Mucosa of stomach (tissue), 1 donor: ENCODE results near the gene KCNH4.
A peak's percentile ranks its signal among the peaks of the same experiment; 100 is the strongest.
"Not testable (repeated sequence)": the region's sequence is repeated elsewhere in the genome, so short reads cannot be mapped to it uniquely, and the experiment has no call there.

Experiments used
- H3K27me3 ChIP-seq: one replicate; pipeline ENCODE4 v1.7.0; 2013; ENCODE audit warnings: mild to moderate bottlenecking, low read length; ENCODE audit not compliant: control insufficient read depth, insufficient read depth
- H3K36me3 ChIP-seq: one replicate; pipeline ENCODE4 v1.7.0; 2013; ENCODE audit warnings: low read length; ENCODE audit not compliant: control insufficient read depth, insufficient read depth
- H3K4me1 ChIP-seq: one replicate; pipeline ENCODE4 v1.7.0; 2013; ENCODE audit warnings: mild to moderate bottlenecking, low read length; ENCODE audit not compliant: control insufficient read depth, insufficient read depth
- H3K4me3 ChIP-seq: one replicate; pipeline ENCODE4 v1.7.0; 2013; ENCODE audit warnings: low read length
- H3K9ac ChIP-seq: one replicate; pipeline ENCODE4 v1.7.0; 2013; ENCODE audit warnings: mild to moderate bottlenecking, low read length, moderate library complexity
- H3K9me3 ChIP-seq: one replicate; pipeline ENCODE4 v1.7.0; 2013; ENCODE audit warnings: mild to moderate bottlenecking, low read length, moderate library complexity; ENCODE audit not compliant: control insufficient read depth
- donor health status: Pancreatic carcinoma.

The KCNH4 gene

GRCh38 chr17:42206153-42206612 is 25.2 kb upstream of the KCNH4 start:
- H3K27me3 ChIP-seq, H3K9me3 ChIP-seq, H3K36me3 ChIP-seq, H3K4me3 ChIP-seq, H3K4me1 ChIP-seq, H3K9ac ChIP-seq: not testable (repeated sequence)

GRCh38 chr17:42203354-42203753 is 22.4 kb upstream of the KCNH4 start:
- Histone ChIP-seq H3K36me3 (peaks cover 3% of the 10 kb centered on the region), H3K4me1 (peaks cover 17% of the 10 kb centered on the region)

GRCh38 chr17:42202696-42203095 is 21.8 kb upstream of the KCNH4 start:
- no peaks in the 10 kb centered on the region for H3K27me3 ChIP-seq
- H3K36me3 ChIP-seq: peaks cover 3% of the 10 kb centered on the region

More at GRCh38 chr17:42203354-42203753, 22.4 kb upstream of the KCNH4 start:
- Histone ChIP-seq H3K27me3 (no peaks in the 10 kb centered on the region), H3K9me3 (no peaks in the 10 kb centered on the region), H3K4me3 (no peak overlapping the region), H3K9ac (no peak overlapping the region)

GRCh38 chr17:42202159-42202558 is 21.2 kb upstream of the KCNH4 start:
- Histone ChIP-seq H3K4me3 (no peak overlapping the region), H3K4me1 (peaks cover 17% of the 10 kb centered on the region), H3K9ac (no peak overlapping the region), H3K9me3 (no peaks in the 10 kb centered on the region), H3K27me3 (no peaks in the 10 kb centered on the region), H3K36me3 (peaks cover 3% of the 10 kb centered on the region)

More at GRCh38 chr17:42202696-42203095, 21.8 kb upstream of the KCNH4 start:
- Histone ChIP-seq H3K9me3 (no peaks in the 10 kb centered on the region), H3K4me1 (peaks cover 17% of the 10 kb centered on the region), H3K9ac (no peak overlapping the region), H3K4me3 (no peak overlapping the region)

GRCh38 chr17:42201458-42201772 is 20.5 kb upstream of the KCNH4 start:
- no peak overlapping the region for H3K9ac ChIP-seq
- peaks cover 17% of the 10 kb centered on the region for H3K4me1 ChIP-seq
- no peaks in the 10 kb centered on the region for H3K9me3 ChIP-seq
- H3K27me3 ChIP-seq: no peaks in the 10 kb centered on the region
- peaks cover 3% of the 10 kb centered on the region for H3K36me3 ChIP-seq
- no peak overlapping the region for H3K4me3 ChIP-seq

- H3K27me3 ChIP-seq: no peaks in the 10 kb centered on the region
- no peak overlapping the region for H3K9ac ChIP-seq
- no peaks in the 10 kb centered on the region for H3K9me3 ChIP-seq
- peaks cover 17% of the 10 kb centered on the region for H3K4me1 ChIP-seq
- H3K36me3 ChIP-seq: peaks cover 3% of the 10 kb centered on the region
- H3K4me3 ChIP-seq: no peak overlapping the region
These were observed 19.9 kb upstream of the KCNH4 start for GRCh38 chr17:42200706-42201457.

DNA sequence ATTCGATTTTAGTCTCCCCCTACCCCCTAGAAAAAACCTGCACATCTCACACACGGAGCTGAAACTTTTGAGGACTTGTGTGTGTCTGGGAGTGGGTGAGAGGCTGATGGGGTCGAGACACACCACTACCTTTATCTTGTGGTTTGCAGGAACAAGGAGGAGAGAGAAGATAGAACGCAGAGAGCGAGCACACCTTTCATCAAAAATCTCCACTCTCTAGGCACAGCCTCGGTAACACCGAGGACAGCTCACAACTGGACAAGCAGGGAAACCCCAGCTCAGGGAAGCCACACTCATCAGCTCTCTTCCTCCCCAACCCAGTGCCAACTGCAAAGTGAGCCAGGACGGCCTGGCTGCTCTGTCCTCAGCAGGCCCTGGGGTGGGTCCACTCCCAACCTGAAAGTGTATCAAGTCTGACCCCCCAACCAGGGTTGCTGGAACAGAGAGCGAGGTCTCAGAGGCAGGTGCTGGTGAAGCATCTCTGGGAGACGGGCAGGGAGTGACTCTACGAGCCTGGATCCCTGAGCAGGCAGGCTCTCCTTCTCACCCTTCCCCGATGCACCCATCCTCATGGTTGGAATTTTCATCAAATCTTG is 18.6 kb upstream of the KCNH4 start:
- Histone ChIP-seq H3K4me3 (no peak overlapping the region), H3K27me3 (no peaks in the 10 kb centered on the region), H3K9me3 (no peaks in the 10 kb centered on the region), H3K4me1 (peaks cover 18% of the 10 kb centered on the region), H3K9ac (no peak overlapping the region), H3K36me3 (no peaks in the 10 kb centered on the region)

DNA sequence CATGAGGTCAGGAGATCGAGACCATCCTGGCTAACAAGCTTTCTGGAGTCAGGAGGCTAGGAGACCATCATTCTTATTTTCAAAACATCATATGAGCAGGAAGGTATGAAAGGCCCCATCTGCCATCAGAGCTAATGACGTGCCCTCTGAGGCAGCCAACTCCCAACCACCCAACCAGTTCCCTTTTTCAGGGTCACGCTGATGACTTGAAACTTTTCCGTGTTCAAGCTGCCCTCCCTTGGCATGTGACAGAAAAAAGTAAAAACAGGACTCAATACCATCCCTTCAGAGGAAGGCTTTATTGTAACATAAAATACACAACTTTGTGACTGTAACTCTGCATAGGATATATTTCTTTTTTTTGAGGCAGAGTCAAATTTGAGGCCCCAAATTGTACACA is 18.0 kb upstream of the KCNH4 start:
- H3K9ac ChIP-seq: no peak overlapping the region
- peaks cover 24% of the 10 kb centered on the region for H3K4me1 ChIP-seq
- no peak overlapping the region for H3K4me3 ChIP-seq
- no peaks in the 10 kb centered on the region for H3K36me3 ChIP-seq
- H3K27me3 ChIP-seq: no peaks in the 10 kb centered on the region
- H3K9me3 ChIP-seq: no peaks in the 10 kb centered on the region

DNA sequence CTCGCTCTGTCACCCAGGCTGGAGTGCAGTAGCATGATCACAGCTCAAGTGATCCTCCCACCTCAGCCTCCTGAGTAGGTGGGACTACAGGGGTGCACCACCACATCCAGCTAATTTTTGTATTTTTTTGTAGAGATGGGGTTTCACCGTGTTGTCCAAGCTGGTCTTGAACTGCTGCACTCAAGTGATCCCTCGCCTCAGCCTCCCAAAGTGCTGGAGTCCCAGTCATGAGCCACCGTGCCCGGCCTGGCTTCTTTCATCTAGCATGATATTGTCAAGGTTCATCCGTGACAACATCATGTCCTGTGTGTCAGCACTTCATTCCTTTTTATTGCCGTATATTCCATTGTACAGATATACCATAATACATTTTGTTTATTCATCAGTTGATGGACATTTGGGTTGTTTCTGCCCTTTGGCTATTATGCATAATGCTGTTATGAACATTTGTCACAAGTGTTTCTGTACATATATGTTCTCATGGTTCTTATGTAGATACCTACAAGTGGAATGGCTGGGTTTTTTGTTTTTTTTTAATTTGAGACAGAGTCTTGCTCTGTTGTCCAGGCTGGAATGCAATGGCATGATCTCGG is 16.7 kb upstream of the KCNH4 start:
- Histone ChIP-seq H3K9ac (no peak overlapping the region), H3K4me1 (peaks cover 34% of the 10 kb centered on the region), H3K4me3 (no peak overlapping the region), H3K9me3 (no peaks in the 10 kb centered on the region), H3K36me3 (no peaks in the 10 kb centered on the region), H3K27me3 (no peaks in the 10 kb centered on the region)

GRCh38 chr17:42193969-42194899 is 13.3 kb upstream of the KCNH4 start, which contains the start of gene GHDC:
TSS of gene GHDC (minus strand) at chr17:42194494. CDS start at chr17:42193581, 913 bp downstream.
- no peaks in the 10 kb centered on the region for H3K36me3 ChIP-seq
- H3K4me1 ChIP-seq: peaks cover 17% of the 10 kb centered on the region
- H3K9me3 ChIP-seq: no peaks in the 10 kb centered on the region
- H3K9ac ChIP-seq: peak within 1 kb of the TSS; percentile 86
- no peaks in the 10 kb centered on the region for H3K27me3 ChIP-seq
- H3K4me3 ChIP-seq: peak within 1 kb of the TSS; percentile 97

- Histone ChIP-seq H3K9ac (peak overlapping the region; percentile 86), H3K9me3 (no peaks in the 10 kb centered on the region), H3K4me1 (peaks cover 17% of the 10 kb centered on the region), H3K27me3 (no peaks in the 10 kb centered on the region), H3K36me3 (no peaks in the 10 kb centered on the region), H3K4me3 (peak overlapping the region; percentile 97)
These were observed 12.4 kb upstream of the KCNH4 start for GRCh38 chr17:42193216-42193968.
